HG02973 (cell line): ENCODE data around the gene RNLS.

Experiments used
- ATAC-seq: cut with Tn5 transposase; IDR thresholded peaks from one replicate; pipeline ENCODE4 v1.9.1; 2021; ENCODE audit warnings: moderate library complexity; ENCODE audit not compliant: unreplicated experiment

The RNLS gene

GRCh38 chr10:88437411-88437810, 145.7 kb downstream of the RNLS start:
- no peak for ATAC-seq

DNA sequence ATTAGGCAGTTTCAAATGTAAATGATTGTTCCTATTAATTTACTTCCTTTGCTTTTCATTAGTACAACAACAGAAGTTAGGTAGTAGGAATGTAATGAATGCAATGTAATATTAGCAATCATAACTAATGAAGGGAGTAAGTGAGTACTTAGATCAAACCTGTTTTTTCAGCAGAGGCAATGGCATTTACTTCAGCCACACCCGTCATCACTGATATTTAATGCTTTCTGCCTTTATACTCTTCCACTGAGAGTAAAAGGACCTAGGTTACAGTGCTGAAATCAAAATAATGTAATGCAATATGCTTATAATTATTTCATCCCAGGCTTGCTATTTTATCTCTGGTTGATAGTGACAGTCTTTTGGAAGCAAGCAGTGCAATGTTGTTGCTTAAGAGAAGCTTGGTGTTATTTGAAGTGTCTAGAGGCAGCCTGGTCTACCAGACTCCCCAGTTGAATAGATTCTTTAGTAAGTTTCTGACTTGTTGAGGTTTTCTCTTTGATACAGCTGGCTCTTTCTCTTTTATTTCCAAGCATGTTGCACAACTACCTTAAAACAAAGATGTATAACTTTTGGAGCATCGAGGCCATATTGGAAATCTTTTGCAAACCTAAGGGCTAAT, 149.4 kb downstream of the RNLS start:
- no peak for ATAC-seq

- ATAC-seq = no peak
Measured at GRCh38 chr10:88431103-88431502, 152.0 kb downstream of the RNLS start.

DNA sequence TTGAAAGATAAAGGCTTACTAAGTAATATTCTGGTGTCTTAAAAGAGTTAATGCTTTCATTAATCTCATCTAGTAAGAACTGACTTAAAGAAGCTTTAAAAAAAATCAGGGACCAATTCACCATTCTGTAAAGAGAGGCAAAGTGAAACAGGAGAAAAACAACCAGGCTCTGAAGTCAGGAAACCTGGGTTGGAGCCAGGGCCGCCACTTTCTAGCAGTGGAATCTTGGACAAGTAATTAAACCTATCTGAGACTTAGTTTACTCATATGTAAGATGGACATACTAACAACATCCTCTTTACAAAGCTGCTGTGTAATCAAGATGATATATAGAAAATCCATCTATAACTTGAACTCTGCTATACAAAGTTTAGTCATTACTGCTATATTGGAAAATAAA, 154.1 kb downstream of the RNLS start:
- ATAC-seq = no peak

GRCh38 chr10:88428442-88428841, 154.7 kb downstream of the RNLS start:
- ATAC-seq = no peak

DNA sequence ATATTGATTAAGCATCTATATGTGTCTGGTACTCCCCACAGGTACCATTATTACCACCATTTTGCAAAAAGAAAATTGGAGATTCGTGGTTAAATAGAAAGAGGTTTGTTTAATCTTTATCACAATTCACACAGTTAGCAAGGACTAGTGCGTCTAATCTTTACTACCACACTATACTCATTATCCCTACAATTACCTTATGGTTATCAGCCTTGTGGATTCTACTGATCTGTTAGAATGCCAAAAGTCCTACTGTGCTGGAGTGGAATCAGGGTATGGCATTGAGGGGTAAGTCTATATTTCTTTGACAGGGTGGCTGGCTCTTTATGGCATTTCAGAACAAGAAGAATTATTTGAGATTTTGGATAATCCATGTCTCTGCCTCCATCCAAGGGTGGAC, 156.1 kb downstream of the RNLS start:
- no peak for ATAC-seq

DNA sequence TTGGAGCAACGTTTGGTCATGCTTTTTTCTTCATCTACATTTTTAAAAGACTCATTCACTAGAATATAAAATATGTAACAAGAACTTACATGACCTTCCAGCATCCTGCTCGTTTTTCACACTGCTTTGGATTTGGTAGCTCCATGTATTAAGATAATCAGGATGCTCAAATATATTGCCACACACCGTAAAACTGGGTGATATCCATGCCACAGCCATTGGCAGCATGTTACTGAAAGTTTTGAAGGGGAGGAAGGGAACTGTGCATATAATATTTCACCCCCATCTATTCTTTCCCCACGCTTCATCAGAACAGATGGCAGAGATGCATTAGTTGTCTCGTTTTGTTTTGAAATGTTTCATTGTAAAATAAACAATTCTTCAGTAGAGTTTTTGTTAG, 158.2 kb downstream of the RNLS start:
- no peak for ATAC-seq

- ATAC-seq = no peak
Measured at GRCh38 chr10:88423732-88424131, 159.4 kb downstream of the RNLS start.

DNA sequence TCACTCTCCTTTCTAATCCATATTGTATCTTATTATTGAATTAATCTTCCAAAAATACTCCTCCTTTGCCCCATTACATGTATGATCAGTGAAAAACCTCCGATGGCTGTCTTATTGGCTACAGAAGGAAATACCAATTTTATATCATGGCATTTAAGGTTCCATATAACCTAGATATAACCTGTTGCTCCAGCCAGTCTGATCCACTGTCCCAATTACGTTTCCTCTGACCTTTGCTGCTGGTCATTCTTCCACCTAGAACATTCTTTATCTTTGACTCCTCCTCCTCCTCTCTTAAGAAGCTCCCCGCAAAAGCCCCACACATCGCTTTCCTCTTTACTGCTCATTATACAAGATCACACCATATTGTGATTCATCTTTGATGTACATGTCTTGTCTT, 161.5 kb downstream of the RNLS start:
- no peak for ATAC-seq

DNA sequence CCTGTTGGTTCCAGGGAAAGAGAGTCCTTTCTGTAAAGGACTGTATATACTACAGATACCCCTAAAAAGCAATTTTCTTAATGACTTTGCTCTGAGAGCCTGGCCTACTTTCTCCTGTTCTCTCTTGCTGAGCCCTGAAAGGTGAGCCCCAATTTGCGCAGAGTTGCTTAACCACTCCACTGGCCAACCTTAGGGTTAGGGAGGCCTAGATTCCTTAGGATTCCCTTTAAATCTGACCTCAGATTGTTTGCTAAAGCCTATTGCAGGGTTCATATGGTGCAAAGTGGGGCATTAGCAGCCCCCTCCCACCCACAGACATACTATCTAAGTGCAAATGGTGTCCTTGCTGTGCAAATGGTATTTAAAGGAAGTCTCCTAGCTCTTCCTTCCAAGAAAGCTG, 164.2 kb downstream of the RNLS start:
- ATAC-seq = no peak

- ATAC-seq = no peak
Measured at GRCh38 chr10:88417387-88418030, 165.6 kb downstream of the RNLS start.

- no peak for ATAC-seq
Measured at GRCh38 chr10:88416801-88417200, 166.3 kb downstream of the RNLS start.

DNA sequence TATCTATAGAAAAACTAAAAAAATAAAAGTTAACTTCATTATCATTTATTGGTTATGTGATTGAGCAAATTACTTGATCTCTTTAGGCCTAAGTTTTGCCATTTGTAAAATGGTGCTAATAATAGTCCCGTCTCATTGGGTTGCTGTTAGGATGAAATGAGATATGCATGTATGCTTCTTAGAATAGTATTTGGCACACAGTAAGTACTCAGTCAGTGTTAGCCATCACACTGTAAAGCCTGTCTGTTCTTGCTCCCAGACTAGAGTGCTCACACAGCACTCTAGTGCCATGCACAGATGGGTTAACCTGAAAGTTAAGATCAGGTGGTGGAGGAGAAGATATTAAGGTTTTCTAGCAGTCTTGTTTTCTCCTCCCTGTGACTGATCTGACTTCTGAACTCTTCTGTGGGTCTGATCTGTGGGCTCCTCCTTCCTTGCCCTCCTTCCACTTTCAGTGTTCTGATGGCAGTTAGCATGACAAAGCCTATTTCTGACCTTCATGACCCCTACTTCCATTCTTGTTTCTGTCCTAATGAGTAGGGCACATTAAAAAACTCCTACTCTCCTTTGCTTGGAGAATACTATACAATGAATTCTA, 167.5 kb downstream of the RNLS start:
- ATAC-seq = no peak

- no peak for ATAC-seq
Measured at GRCh38 chr10:88413412-88413811, 169.7 kb downstream of the RNLS start.

DNA sequence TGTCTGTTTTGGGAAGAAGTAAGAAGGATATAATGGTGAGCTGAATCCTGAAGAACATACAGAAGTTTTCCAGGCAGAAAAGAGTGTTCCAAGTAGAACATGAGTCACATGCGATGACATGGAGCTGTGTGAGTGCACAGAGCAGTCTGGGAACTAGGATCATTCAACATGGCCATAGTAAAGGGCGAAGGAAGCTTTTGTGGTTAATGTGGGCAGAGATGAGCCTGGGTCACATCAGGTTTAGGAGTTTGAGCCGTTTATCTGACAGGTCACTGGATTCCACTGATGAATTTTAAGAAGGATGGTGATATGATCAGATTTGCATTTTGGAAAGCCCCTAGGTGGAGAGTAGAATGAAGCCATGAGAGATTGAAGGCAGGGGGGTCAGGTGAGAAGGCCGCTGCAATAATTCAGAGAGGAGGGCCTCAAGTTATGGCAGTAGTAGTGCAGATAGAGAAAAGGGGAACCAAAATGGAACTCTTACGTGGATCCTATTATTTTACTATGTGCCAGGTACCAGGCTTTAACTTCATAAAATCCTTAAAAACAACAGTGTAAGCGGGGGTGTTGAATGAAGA, 171.3 kb downstream of the RNLS start:
- ATAC-seq = no peak

- ATAC-seq = no peak
Measured at GRCh38 chr10:88409824-88410223, 173.3 kb downstream of the RNLS start.

DNA sequence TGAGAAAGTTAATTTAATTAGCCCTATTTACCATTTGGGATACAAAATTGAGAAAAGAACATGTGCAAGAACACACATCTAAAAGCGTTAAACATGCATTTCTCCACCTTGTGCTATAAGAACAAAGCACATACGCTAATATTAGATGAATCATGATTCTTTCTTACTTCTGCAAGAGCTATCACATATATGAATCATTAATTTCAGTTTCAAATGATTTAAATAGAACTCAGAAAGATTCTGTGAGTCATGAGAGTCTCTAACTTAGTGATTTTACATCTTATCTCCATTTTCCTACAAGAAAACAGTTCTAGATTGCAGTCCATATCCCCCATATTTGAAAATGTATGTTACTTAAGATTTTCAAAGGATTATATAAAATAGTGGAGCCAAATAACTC, 173.9 kb downstream of the RNLS start:
- no peak for ATAC-seq

DNA sequence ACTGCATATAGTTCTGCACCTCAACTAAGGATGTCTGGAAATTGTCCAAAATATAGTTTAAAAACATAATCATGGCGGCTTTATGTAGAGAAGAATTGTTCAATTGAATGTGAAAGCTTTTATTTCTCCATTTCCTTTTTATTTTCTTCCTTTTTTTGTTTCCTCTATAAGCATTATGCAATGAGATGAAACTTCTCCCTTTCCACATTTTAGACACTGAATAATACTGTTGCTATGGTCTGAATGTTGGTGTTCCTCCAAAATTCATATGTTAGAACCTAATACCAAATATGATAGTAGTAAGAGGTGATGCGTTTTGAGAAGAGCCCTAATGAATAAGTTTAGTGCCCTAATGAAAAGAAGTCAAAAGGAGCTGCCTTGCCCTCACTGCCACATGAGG, 175.0 kb downstream of the RNLS start:
- no peak for ATAC-seq

DNA sequence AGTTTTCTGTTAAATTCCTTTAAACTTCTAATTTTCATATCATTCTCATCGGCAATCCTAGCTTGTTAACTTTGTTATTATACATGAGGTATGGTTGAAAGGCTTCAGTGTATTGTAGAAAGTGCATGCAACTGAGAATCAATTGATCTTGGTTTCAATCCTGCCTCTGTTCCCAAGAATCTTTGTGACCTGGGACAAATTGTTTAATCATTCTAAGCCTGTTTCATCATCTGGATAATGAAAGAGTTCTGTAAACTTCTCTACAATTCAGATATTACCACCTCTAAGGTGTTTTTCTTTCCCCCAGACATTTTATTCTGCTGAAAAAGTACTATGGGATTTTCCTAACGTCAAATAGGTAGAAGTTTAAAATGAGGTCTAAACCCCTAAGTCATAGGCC, 179.0 kb downstream of the RNLS start:
- ATAC-seq = no peak

DNA sequence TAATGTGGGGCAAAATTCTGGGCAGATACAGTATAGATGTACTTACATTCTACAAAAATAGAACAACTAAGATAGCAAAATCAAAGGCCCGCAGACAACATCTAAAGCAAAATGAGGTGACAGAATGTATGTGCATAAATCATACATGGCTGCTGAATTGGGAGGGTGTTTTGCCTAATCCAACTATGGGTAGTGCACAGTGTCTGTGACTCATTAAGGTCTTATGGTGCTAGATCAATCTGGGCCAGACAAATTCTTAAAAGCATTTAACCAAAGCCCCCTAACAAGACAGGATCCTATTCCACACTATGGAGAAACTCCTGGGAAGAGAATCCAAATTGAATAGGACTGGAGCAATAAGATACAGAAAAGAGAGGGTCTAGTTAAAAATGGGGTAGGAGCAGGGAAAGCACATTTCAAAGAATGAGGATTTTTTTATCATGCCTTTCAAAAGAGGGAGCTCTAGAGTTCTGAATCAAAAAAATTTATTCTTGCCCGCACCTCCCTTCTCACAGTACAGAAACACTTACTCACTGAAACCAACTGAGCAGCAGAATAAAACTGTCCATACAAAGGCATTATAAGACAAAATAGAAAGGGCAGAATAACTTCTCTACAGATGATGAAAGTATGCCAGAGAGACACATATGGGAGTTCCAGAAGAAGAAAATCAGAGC, 181.3 kb downstream of the RNLS start:
- no peak for ATAC-seq

DNA sequence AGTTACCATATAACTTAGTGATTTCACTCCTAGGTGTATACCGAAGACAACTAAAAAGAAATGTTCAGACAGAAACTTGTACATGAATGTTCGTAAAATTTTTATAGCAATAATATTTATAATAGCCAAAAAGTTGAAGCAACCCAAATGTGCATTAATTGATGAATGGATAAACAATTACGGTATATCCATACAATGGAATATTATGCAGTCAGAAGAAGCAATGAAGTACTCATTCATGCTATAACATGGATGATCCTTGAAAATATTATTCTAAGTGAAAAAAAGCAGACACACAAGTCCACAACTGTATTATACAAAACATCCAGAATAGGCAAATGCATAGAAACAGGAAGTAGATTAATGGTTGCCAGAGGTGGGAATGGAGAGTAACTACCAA, 183.9 kb downstream of the RNLS start:
- no peak for ATAC-seq

DNA sequence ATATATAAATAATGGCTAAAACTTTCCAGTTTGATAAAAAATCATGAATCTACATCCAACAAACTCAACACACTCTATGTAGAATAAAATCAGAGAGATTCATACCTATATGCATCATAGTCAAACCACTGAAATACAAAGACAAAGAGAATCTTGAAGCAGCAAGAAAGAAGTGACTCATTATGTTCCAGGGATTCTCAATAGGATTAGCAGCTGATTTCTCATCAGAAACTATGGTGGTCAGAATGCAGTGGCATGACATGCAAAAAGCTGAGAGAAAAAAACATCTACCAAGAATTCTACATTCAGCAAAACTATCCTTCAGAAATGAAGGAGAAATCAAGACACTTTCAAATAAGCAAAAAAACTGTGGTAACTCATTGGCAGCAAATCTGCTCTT, 187.4 kb downstream of the RNLS start:
- no peak for ATAC-seq
